H4 (cell line): ENCODE results near the gene PRDM10. TPM values are rescaled to one million over a fixed set of nuclear protein-coding genes. Genes with fewer than 3 reads are reported as not detected.
"Not testable (repeated sequence)": the region's sequence is repeated elsewhere in the genome, so short reads cannot be mapped to it uniquely, and the experiment has no call there.

Source experiments
- DNase-seq: peaks from one replicate; pipeline ENCODE4 v3.0.0-alpha.2; 2015; ENCODE audit warnings: low spot score
- total RNA-seq: library from RNA; depleted of rRNA; stranded (reverse); fragments of >200 nt; shearing (Covaris generic); gene quantifications from 2 replicates; pipeline ENCODE4 v1.2.3, GENCODE V29; 2014

Gene PRDM10
- total RNA-seq, 1 experiment from 2014 or later: 4.3 TPM

DNA sequence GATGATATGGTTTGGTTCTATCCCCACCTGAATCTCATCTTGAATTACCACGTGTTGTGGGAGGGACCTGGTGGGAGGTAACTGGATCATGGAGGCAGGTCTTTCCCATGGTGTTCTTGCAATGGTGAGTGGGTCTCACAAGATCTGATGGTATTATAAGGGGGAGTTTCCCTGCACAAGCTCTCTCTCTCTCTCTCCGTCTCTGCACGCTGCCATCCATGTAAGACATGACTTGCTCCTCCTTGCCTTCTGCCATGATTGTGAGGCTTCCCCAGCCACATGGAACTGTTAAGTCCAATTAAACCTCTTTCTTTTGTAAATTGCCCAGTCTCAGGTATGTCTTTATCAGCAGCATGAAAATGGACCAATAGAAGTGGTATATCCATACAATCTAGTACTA lies 13.2 kb upstream of the PRDM10 start:
- DNase-seq: not testable (repeated sequence)

DNA sequence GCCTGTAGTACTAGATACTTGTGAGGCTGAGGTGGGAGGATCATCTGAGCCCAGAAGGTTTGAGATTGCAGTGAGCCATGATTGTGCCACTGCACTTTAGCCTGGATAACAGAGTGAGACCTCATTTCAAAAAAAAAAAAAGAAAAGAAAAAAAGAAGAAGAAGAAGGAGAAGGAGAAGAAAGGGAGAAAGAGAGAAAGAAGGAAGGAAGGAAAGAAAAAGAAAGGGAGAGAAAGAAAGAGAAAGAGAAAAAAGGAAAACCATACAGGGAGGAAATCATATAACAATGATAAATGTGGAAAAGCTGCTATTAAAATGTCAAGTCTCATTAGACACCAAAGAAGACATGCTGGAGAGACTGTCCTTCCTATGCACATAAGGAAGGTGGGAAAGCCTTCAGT lies 5.7 kb upstream of the PRDM10 start:
- no peak for DNase-seq

DNA sequence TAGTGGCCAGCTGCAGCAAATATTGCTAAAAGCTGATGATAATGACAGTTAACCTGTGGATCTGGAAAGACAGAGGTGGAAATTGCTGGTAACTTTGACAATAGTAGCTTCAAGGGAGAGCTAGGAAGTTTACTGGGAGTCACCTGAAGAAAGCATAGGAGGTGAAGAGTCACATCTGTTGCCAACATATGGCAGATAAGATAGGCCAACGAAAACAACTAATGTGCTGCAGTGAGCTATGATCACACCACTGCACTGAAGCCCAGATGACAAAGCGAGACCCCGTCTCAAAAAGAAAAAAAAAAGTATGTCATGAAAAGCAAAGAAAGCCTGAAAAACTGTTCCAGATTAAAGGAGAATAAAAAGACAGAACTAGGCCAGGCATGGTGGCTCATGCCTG lies 4.3 kb upstream of the PRDM10 start:
- no peak for DNase-seq

DNA sequence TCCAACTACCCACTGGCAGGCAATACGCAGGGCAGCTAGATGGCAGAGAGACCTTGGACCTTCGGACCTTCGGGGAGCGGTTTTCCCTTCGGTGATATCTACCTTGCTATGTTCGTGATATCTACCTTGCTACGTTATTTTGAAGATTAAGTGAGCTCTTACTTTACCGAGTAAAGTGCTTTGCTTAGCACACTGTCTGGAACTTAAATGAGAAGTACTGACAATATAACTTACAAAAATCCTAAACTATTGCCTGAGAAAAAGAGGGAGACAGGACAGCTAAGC lies 1.0 kb upstream of the PRDM10 start:
- DNase-seq: no peak

DNA sequence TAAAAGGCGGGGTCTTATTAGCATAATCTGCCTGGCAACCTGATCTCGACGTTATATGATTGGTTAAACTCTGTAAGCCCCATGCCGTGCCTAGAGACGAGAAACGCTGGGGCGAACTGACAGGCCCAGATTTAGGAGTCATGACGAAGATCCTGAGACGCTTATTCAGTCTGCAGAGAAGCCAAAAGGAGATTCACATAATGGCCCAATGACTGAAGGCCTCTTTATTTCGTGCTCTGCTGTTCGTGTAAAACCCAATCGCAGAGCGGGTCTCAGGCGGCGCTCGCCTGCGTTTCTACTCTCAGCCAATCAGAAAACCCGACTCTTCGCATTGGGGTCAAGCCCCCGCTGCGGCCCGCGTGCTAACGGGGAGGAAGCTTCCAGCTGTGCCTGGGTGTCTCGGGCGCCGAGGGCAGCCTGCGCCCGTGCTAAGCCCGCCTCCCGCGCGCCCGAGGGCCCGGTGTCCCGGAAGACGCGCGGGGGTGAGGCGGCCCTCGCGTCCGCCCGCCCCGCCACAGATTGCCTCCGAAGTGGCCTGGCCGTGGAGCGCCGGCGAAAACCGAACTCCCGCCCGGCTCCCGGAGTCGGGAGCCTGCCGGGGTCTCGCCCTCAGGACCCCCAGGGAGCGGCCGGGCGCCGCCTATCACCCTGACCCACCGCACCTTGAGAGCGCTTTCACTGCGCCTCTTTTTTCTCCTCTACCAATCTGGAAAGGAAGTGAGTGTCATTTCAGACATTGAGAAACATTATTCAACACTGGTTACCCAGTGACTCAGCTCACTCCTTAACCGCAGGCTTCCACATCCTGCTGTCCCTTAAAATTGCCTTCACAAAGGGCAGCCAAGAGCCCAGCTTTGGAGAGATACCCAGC lies 446 bp upstream of the PRDM10 start:
- peak; percentile 96 for DNase-seq

DNA sequence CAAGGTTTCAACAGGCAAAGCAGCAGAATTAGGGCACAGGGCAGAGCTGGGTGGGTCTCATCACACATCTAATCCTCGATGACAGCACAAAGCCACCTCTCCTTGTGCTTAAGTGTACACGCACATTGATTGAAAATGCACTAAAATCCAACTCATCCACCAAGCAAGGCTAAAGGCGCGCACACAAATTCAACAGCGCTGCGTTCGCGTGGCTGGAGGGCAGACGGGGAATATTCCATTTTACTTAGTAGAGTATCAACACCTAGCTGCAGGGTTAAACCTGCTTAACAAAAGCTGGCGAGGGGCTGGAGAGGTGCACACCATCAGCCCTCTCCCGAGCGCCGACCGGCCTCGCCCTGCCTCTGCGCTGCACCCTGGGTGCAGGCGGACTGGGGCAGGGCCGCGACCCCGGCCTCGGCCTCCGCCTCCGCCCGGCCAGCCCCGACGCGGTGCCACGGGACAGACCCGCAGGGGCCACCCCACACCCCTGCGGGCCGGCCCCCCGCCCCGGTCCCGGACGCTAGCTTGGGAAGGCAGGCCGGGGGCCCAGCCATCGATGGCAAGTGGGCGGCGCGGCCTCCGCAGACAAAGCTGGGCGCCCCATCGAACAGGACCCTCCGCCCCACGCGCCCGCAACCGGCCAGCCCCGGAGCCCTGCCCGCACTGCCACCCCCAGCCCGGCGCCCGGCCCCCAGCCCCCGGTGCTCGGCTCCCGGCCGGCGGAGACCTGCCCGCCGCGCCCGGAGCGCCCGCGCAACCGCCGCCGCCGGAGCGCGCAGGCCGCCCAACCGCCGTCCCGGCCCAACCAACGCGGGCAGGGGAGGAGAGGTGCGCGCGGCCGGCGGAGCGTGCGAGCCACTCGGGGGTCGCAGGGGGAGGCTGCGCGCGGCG lies 929 bp downstream of the PRDM10 start:
- peak; percentile 12 for DNase-seq

DNA sequence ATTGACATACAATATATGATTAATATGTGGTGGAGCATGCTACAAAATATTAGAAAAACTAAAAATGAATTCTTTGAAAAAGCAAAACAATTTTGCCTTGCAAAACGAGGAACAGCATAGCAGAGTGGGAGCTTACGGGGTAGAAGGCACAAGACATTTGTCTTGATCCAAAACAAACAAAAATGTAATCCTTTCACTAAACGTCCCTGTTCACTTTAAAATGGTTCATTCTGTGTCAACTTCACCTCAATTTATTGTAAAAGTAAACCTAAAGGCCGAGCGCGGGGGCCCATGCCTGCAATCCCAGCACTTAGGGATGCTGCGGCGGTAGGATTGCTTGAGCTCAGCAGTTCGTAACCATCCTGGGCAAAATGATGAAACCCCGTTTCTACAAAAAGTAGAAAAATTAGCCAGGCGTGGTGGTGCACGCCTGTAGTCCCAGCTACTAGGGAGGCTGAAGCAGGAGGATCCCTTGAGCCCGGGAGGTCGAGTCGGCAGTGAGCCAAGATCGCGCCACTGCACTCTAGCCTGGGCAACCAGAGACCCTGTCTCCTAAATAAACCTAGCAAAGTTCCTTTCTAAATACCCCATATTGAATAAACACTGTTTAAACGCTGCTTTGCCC lies 2.0 kb downstream of the PRDM10 start:
- DNase-seq: no peak

DNA sequence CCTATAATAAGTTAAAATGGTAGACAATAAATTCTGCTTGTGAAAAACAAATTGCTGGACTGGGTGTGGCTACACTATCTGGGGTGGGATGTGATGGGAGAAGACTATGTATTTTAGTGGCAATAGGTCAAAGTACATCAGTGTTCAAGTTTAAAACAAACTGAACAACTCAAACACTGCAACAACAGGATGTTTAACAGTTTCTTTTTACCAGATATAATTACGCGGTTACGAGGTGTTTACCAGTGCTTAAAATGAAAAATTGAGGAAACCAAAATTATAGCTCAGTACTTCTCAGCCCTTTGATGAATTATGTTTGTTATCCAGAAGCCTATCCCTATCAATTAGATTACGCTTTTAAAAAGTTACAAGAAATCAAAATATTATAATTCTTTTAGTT lies 3.2 kb downstream of the PRDM10 start:
- DNase-seq: no peak

DNA sequence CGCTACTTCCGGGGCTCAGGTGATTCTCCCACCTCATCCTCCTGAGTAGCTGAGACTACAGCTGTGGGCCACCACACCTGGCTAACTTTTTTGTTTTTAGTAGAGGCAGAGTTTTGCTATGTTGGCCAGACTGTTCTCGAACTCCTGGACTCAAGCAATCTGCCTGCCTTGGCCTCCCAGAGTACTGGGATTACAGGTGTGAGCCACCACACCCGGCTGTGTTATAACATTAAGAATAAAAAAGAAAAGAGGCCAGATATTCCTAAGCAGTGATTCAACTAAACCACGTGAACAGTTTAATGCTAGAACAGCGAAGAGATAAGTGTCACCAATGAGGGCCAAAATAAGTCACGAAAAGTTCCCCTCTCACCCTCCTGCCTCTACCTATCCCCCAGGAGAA lies 3.7 kb downstream of the PRDM10 start:
- no peak for DNase-seq

DNA sequence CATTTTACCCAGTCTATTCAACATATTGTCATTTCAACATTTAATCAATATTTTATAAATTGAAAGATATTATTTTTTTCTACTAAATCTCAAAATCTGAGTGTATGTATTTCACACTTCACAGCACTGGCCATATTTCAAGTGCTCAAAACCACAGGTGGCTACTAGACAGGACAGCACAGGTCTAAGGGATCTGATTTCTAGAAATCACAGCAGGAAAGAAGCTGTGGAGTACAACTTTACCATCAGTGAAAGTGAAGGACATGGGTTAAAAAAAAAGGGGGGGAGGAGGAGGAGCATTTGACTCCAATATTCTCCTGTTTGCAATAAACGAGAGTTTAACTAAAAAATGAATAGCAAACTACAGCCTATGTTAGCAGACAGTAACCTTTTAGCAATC lies 4.5 kb downstream of the PRDM10 start:
- no peak for DNase-seq

DNA sequence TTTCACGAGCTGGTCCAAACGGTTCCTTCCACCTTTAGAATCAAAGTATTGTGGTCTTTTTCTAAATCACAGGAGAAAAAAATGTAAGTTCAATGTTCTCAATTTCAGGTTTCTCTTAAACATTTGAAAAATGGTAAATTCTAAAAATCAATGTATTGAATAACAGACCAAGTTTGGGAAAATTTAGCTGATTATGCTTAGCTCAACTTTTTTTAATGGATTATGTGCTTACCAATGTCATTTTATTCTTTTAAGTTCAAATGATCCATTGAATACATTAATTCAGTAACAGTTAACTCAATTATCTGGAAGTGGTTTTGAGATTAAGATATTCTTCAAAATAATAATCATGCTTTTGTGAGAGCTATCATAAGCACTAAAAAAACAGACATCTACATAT lies 5.1 kb downstream of the PRDM10 start:
- no peak for DNase-seq

DNA sequence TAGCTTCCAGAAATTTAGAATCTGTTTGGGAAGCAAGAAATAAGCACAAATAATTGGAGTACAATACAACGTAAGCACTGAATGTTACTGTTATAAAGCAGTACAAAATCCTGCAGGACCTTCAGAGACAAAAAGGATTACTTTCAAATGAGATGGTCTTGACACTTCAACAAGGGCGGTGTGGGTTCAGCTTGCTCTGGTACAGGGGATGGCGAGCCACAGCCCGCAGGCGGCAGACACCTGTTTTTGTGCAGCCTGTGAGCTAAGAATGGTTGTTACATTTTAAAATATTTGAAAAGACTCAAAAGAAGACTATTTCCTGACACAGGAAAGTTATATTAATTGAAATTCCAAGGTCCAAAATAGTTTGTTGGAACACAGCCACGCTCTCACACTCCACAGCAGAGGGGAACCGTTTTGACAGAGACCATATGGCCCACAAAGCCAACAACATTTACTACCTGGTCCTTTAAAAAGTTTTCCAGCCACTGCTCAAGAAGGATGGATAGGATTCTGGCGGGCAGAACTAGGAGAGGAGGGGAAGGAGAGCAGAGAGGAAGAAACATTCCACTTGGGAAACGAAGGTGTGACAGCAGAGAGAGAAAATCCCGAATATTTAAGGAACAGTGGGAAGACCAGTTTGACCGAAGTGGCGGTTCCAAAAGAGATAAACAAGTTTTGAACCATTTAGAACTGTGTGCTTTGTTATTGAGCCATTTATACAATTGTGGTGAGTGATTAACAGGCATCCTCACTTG lies 6.3 kb downstream of the PRDM10 start:
- no peak for DNase-seq

DNA sequence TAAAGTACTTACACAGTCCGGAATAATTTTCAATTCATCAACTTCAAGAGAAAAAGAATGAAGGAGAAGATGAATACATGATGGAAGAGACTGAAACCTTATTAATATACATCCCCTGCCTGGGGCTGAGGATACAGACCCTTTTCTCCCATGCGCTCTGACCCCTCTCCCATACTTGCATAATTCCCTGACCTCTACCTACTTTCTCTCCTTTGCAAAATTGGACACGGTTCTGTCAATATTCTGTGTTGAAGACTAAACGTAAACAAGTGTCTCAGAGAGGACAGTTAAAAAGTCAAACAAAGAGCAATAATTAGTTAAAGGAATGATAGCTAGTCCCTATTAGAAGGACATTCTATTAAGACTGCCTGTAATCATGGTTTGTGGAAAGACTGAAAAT lies 7.5 kb downstream of the PRDM10 start:
- DNase-seq: no peak

DNA sequence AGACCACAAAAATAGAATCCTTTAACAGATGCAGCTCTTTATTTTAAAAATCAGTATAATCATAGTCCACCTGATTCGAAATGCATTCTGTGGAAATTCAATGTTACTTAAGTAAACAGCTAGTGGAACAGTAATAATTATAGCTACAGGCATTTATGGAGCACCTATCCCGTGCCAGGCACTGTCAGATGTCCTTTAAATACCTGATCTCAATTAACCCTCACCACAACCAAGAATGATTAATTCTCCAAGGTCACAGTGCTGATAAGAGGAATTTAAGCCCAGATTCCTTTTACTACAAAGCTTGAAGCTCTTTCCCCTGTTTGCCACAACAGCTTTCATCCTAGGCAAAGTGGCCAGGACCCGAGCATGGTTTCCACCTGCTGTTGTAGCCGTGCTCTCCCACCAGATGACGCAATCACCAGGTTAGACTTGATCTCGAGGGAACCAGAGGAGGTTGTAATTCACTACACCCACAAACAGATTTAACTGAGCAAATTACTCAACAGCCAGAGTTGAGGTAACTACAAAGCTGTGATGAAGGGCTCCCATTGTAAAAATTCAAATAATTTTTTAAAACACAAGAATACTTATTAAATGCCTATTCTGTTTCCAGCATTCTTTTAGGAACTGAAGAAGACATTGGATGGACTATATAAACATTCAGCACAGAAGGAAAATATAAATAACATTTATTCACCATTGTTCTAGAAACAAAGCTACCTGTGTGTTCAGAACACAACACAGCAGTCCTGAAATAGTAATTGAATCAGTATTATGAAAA lies 10.3 kb downstream of the PRDM10 start:
- peak; percentile 46 for DNase-seq

DNA sequence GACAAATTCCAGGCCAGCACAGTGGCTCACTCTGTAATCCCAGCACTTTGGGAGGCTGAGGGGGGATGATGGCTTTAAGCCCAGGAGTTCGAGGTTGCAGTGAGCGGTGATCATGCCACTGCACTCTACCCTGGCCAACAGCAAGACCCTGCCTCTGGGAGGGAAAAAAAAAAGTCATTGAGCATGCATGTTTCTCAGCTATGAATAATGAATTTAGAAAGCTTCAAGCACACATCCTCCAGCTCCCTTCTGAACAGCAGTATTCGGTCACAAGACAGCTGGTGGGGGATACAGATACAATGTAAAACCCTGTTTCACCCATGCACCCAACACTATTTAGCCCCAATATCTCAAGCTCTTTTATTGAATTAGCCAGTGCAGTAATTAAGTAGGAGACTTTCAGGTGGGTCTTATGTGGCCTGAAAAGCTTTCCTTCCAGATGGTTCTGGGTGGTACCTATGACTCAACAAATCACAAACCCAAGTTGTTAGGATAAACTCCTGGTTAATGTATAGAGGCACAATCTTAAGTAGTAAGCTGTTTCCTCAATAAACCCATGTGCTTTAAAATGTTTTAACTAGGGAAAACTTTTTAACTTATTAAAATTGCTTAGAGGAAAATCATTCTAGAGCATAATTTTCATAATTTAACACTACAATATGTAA lies 13.4 kb downstream of the PRDM10 start:
- DNase-seq: no peak

DNA sequence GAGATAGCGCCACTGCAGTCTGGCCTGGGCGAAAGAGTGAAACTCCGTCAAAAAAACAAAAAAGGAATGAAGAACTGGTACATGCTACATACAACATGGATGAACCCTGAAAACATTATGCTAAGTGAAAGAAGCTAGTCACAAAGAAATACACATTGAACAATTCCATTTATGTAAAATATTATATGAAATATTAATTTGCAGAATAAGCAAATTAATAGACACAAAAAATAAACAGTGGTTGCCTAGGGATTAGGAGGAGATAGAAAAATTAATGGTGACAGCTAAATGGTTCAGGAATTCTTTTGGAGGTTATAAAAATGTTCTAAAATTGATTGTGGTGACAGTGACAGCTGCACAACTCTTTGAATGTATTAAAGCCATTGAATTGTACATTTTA lies 14.7 kb downstream of the PRDM10 start:
- DNase-seq: no peak

DNA sequence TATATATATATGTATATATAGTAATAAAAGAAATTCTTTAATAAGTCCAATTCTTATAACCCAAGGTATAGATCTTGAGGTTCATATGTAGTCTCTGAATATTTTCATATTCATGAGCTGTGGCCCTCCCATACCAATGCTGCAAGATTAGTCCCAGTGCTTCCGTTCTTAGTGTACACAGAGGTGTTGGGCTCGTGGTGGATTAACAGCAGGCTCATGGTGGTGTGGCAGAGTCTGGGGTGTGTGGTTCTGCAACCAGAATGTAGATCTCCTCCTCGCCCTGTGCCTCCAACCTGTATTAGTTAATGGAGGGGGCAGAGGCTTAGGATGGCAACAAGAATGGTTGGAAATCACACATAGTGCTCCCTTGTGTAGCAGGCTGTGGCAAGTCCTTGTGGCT lies 16.8 kb downstream of the PRDM10 start:
- no peak for DNase-seq

DNA sequence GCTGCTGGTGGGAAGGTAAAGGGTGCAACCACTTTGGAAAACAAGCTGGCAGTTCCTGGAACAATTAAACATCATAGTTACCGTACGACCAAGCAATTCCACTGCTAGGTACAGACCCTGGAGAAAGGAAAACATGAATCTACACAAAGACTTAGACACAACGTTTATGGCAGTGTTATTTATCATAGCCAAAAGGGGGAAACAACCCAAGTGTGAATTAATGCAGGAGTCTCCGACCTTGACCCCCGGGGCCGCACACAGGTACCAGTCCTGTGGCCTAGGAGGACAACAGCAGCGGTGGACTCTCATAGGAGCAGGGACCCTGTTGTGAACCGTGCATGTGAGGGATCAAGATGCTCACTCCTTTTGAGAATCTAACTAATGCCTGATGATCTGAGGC lies 22.5 kb downstream of the PRDM10 start:
- DNase-seq: no peak

DNA sequence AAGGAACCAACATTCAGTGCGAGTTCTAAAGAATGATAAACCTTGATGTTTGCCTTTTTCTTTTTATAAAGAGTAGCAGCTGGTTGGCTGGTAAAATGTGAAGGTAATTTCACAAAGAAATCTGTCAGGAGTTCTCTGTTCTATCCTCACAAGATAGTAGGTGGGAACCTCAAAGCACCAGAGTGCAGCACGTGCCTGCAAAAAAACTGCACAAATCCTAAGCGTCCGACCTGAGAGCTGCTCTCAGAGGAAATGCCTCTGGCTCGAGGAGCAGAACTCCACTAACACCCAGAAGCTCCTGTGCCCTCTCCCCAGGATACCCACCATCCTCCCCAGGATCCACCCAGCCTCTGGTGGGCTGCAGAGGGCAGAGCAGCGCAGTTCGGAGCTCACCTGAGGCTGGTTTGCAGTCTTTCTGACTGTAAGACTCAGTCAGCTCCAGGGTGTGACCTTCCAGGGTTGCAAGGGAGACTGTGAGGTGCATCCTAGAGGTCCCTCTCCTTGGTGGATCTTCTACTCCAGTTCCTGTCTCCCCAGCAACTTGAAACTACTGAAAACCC lies 23.5 kb downstream of the PRDM10 start:
- DNase-seq: no peak

DNA sequence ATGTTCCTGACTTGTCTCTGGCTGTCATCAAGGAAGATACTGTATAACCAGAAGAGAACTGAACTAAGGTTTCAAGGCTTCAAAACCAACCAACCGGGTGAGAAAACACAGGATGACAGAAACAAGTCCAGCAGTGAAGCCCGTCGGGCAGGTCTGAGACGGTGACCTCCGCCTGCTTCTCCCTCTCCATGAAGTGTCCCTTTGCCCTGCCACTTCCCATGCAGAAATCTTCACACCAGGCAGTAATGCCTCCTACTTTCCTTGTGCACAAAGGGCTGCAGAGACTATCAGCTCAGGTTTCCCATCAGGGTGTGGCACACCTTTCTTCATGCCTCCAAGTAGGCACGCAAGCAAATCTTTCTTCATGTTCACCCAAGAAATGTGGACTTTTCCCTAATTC lies 24.2 kb downstream of the PRDM10 start:
- DNase-seq: no peak
